Measurements from ENCODE around the gene GPRIN1. TPM values are rescaled to one million over a fixed set of nuclear protein-coding genes. Genes with fewer than 3 reads are reported as not detected.

The GPRIN1 gene
- total RNA-seq, result 7.7 and 8.7 TPM in 2 replicates

DNA sequence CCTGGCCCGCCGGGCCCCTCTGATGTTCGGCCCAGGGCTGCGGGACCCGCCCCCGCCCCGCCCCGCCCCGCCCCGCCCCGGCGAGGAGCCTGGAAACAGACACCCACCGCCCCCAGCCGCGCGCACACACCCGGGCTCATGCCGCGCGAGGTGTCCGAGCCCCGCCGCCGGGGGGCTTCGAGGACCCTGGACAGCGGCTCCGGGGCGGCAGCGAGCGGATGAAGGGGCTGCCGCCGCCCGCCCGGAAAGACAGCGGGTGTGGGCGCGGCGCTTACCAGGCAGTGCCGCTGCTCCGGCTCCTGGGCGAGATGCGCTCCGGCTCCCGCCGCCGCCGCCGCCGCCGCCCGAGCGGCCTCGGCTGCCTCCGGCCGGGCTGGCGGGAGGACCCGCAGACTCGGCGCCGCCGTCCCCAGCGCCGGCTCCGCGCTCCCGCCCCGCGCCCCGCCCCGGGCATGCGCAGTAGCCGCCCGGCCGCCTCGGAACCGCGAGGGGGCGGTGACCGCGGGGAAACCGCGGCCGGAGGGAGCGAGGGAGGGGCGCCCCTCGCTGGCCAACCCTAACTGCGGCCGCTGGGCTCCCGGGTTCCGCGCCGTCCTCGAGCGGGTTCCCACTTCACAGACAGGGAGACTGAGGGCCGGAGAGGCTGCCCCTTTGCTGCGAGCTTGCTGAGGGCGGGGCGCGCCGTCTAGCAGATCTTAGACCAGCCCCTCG lies at the start of gene GPRIN1:
Gene GPRIN1, minus strand, starts transcription at position 433 of the 711 bp plus-strand sequence. CDS start 10,322 bp downstream, outside the sequence.
- DNase-seq, result peak; percentile 71

DNA sequence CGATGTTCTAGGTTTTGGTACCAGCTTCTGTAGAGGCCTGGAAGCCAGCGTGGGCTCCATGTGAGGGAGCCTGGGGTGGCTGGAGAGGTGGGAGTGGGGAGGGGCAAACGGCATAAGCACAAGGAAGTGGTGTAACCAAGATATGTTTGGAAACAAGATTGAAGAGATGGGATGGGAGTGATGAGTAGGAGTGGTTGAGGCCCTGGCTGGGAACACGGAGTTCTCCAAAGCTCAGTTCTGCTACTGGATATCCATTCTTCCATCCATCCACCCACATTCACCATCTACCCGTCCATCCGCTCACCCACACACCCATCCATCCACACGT lies 49.5 kb upstream of the GPRIN1 start:
- DNase-seq, result no peak

DNA sequence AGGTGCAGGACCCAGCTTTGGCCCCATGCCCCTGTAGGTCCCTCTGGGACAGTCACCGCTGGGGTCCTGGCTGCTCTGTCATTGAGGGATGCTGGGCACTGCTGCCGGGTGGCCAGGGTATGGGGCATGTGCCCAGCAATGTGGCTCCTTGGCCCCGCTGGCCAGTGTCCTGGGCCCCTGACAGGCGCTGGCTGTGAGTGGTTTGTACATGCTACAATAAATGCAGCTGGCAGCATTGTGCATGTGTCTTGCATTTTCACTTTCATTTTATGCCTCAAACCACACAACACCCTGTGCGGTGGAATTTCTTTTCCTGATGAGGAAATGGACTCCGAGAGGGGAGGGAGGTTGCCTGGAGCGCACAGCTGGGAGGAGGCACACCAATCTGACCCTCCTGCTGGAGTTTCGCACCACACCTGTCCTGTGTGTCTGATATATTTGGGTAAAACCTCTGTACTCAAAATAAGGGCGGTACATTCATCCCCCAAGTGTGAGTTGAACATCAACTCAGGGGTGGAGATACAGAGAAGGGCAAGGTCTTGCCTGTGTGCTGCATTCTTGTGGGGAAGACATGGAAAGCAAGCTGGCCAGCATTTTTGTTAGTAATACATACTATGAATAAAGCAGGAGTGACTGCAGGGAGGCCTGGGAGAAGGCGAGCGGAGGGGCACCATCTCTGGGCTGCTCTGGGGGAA lies 49.0 kb upstream of the GPRIN1 start:
- DNase-seq, result peak; percentile 33

DNA sequence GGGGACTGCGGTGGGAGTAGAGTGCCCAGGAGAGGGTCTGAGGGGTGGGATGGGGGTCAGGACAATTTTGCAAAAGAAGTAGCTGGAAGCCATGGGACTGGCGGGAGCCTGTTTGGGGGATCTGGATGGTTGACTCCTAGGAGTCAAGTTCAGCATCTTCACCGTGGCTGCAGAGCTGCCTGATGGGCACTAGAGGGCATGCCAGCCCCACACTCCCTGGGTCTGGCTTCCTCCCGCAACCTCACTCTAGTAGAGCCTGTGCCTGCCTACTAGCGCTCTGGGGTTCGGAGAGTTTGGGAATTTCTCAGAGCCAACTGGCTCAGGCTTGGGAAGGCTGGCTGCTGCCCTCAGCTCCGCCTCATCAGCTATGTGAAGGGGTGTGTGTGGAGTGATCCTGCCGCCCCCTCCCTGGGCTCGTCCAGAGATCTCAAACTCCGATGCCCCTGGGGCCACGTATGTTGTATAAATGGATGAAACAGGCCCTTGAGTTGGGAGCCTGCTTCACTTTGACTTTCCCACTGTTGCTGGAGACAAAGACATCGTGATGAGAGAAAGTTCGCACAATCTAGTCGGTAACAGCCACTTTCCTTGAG lies 48.1 kb upstream of the GPRIN1 start:
- DNase-seq, result peak; percentile 80

DNA sequence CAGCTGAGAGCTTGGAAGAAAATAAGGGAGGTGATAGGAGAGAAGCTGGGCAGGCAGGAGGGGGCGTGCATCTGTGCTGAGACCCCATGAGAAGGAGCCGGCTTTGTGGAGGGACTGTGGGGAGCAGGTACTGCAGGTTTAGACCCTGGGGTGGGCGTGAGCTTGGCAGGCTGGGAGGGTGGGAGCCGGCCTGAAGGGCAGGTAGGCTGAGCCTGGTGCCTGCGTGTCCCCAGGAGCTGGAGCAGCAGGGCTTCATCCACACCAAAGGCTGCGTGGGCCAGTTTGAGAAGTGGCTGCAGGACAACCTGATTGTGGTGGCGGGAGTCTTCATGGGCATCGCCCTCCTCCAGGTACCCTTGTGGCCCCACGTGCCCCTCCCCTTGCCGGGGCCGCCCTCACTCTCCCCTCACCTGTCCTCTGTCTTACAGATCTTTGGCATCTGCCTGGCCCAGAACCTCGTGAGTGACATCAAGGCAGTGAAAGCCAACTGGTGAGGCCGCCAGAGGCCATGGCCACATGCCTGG lies 46.6 kb upstream of the GPRIN1 start:
- DNase-seq, result no peak

DNA sequence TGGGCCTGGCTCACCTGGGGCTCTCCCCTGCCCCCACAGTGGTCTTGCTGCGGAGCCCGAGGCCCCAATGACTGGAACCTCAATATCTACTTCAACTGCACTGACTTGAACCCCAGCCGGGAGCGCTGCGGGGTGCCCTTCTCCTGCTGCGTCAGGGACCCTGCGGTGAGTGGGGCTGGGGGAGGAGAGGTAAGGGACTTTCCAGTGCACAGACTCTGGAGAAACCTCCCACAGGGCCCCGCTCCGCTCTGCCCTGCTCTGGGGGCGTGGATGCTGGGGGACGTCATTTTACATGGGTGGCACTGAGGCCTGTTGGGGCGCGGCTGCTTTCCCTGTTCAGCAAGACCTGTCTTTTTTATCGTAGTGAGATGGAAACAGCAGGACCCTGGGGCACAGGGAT lies 44.9 kb upstream of the GPRIN1 start:
- DNase-seq, result no peak

DNA sequence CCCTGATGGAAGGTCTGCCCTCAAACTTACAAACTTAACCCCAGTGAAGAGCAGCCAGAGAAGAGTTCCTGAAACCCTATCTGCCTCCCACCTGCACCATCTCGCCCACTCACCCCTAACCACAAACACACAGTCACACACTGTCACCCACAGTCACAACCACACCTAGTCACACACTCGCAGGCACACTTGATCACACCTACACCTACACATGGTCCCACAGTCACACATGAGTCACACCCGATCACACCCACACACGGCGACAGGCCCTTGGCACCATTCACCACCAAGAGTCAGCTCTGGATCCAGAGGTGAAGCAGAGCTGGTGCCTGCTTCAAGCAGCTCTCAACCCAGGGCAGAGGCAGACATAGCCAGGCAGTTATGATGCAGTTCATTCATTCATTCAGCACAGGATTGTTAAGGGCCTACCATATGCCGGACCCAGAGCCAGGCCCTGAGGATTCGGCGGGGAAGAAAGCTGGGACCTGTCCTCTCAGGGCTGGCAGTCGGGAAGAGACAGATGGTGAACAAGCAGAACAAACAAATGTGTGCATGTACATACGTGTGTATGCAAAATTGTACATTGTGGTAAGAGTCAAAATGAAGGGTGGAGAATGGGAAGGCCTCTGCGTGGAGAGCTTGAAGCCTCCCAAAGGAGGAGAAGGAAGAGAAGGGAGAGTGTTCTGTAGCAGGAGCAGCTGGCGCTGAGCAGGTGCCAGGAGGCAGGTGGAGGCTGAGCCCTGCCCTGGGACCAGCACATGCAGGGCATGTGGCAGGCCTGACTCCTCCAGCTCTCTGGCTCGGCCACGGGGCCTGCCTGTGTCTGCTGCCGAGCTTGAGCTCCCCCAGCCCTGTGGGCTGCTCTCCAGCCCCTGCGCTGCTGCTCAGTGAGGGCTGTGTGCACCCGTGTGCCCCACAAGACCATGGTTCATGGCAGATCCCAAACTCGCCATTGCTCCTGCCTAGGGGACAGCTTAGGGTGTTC lies 43.7 kb upstream of the GPRIN1 start:
- no peak for DNase-seq

DNA sequence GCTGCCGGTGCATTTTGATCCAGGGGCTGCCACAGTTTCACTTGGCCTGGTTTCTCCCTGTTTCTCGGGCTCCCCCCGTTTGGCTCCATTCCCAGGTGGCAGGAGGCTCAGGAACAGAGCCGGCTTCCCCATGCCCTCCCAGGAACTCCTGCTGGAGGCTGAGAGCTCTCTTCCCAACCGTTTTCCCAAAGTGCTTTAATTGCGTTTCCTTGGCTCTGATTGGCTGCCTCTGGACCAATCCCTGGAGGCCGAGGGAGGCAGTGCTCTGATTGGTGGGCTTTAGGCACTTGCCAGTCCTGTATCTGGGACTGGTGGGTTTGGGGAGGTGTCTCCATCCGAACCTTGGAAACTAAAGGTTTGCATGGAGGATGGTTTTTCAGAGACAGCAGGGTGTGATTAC lies 42.2 kb upstream of the GPRIN1 start:
- DNase-seq, result peak; percentile 34

DNA sequence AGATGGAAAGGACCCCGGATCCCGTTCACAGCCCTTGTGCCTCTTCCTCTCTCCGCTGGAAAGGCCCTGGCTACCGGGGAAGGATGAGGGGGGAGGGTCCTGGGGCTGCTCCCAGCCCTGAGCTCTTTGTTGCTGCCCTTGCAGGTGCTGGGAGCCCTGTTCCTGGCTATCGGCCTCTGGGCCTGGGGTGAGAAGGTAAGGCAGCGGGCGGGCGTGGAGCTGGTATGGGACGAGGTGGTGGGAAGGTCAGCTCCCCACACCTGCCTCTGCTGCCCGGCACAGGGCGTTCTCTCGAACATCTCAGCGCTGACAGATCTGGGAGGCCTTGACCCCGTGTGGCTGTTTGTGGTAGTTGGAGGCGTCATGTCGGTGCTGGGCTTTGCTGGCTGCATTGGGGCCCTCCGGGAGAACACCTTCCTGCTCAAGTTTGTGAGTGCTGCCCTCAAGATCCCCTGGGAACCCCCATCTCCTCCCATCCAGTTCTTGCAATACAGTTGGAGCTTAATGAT lies 41.6 kb upstream of the GPRIN1 start:
- DNase-seq, result no peak

DNA sequence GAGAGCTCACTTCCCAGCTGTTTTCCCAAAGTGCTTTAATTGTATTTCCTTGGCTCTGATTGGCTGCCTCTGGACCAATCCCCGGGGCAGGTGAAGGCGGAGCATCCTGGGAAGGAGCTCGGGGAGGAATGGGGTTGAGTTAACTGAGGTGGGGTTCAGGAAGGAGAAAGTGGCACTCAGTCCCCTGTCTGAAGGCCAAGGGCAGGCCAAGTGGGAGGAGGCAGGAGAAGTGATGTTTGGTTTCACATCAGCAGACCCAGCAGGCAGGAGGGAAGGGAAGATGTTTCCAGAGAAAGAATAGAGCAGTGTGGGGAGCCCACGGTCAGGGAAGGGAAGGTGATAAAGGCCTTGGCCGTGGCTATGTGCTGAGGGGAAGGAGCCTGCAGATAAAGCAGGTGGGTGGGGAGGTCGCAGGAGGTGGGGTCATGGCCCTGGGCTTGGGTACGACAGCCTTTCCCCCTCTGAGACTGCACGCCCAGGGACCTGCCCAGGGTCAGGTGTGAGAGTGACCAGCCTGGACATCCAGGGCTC lies 40.5 kb upstream of the GPRIN1 start:
- DNase-seq, result no peak

DNA sequence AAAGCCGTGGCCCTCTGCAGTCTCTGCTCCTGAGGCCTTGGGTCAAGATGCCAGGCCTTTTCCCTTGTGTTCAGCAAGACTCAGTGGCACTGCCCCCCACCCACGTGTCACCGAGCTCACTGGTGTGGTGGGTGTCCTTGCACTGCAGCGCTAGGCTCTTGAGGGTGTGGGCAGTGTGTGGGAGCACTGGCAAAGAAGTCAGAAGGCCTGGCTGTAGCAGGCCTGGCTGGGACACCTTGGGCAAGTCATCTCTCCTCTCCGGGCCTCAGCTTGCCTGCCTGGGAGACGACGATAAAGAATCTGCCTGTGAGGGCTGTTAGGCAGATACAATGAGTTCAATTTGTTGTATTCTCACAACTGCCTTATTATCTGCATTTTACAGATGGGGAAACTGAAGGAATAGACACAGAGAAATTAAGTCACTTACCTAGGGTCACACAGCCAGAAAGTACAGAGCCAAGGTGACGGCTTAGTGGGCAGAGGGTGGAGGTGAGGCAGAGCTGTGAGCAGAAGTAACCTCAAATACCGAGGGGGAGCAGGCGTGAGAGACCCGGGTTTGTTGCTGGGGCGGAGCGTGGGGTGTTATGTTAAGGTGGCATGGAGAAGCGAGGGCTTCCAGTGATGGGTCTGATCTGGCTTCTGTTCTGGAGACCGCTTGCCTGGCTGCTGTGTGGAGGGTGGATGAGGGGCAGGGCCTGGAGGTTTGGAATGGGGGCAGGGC lies 38.7 kb upstream of the GPRIN1 start:
- DNase-seq, result no peak

DNA sequence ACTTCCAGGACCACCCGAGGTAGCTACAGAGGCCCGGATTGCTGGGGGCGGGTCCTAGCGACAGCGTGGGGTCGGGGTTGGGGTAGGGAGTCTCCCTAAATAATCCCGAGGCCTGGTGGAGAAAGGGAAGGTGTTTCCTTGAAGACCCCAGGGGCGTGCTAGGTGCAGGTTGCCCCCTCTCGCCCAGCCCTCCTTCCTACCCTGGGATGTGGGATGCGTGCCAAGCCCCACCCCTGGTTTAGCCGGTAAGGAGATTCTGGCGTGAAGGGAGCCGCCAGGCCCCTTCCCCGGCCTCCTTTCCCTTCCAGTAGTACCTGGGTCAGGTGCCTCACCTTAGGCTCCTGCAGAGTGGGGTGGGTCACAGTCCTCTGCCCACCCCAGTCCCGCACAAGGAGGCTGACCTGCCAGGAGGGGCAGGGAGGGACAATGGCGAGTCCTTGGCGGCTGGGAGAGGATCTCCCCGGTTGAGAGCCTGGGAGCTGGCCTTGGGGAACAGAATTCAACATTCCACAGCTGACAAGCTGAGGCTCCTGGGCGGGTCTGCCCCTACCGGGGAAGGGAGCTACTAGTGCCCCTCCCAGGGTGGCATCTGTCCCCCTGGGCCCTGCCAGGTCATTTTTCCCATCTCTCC lies 38.0 kb upstream of the GPRIN1 start:
- DNase-seq, result peak; percentile 52

DNA sequence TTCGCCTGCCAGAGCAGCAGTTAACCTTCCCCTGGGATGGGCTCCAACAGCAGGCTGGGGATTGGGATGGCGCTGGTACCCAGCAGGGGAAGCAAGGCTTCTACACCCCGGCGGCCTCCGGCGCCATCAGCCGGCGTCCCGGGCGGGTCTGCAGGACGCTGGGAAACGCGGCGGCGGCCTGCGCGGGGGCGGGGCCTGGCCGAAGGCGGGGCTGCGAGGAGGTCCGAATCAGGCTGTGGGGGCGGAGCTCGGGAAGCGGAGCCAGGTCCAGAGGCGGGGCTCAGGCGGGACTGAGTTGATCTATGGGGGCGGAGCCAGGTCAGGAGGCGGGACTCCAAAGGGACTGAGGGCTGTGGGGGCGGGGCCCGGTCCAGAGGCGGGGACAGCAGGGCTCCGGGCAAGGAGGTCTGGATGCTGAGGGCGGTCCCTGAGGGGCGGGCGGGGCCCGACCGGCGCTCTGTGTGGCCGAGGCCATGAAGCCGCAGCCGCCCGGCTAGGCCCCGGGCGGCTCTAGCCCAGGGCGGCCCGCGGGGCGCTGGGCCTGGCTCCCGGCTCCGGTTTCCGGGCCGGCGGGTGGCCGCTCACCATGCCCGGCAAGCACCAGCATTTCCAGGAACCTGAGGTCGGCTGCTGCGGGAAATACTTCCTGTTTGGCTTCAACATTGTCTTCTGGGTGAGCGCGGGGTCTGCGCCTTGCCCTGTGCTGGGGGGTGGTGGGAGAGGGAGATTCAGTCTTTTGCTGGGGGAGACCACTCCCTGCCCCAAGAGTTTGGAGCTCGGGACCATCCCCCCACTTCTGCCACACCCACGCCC lies 37.3 kb upstream of the GPRIN1 start, which contains the start of gene TSPAN17:
Gene TSPAN17, plus strand, starts transcription at position 455 of the 813 bp plus-strand sequence. Its CDS starts 132 bp downstream, at position 587.
- peak; percentile 99 for DNase-seq

DNA sequence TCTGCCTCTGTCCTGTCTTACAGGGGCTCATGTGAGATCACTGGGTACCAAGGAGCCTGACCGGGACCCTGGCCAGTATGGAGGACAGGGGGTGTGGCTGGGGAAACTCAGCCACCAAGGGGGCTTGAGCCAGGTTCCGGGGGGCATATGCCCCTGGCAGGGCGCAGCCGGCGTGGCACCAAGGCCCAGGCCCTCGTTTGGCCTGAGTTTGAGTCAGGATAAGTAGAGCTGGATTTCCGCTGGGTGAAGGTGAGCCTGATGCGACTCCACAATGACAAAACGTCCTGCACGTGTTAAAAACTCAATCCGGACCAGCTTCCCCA lies 36.7 kb upstream of the GPRIN1 start:
- DNase-seq, result no peak

DNA sequence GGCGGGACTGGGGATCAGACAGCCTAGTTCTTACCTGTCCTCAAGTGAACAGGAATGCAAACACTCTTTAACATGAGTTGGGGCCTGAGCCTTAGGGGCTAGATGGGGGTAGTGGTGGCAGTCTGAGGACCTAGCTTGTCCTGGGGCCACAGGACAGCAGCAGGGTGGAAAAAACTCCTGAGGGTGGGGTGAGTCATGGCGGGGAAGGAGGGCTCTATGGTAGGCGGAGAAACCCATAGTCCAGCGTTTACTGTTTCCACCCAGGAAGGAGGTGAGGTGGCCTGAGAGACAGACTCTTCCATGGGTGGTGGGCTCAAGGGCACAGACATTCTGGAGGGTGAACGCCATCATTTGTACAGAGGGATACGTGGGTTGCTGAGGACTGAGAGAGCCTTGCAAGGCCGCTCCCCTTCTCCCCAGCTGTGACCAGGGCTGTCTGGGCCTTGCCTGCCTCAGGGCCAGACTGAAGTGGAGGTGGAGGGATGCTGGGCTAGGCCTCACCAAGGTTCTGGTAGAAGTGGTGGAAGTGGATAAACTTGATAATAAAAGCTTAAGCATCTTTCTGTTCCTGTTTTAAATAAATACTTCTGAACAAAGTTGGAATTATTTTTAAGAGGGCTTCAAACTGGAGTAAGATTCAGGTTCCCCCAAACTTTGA lies 36.2 kb upstream of the GPRIN1 start:
- DNase-seq, result no peak

DNA sequence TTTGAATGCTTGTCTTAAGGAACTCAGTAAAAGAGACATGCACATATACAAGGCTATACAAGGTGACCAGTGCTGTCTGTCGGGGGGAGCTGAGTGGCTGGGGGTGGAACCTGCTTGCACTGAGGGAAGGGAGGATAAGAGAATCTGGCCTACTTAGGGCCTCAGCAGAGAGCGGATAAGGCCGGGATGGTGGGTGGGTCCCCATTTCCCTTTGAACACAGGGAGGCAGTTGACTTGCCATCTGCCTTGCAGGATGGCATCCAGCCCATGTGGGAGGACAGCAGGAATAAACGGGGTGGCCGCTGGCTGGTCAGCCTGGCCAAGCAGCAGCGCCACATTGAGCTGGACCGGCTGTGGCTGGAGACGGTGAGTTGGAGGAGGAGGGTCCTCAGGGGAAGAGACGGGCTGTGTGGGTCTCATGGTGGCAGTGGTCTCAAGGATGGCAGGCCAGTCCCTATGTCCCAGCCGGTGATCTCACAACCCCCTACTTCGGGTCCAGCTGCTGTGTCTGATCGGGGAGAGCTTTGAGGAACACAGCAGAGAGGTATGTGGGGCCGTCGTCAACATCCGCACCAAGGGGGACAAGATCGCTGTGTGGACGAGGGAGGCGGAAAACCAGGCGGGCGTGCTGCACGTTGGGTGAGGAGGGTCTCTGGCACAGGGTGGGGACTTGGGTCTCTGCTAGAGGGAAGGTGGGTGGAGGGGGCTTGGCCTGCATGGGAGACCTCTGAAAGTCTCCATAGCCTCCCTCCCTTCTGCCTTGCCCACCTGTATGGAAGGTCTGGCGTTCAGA lies 35.1 kb upstream of the GPRIN1 start:
- DNase-seq, result no peak

DNA sequence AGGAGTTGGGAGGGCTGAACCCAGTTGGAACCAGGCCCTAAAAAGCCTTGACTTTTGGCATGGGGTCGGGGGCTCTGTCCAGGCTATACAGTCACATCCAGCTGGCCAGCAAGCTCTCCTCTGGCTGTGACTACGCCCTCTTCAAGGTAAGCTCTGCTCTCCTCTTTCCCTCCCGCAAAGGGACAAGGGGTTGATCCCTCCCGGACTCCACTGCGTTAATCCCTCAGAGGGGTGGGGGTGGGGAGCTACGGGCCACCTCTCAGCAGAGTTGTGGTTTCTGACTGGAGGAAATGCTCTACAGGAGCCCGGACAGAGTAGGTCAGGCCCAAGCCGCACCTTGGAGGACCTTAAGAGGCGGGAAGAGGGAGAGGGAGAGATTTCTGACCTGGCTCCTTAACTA lies 34.3 kb upstream of the GPRIN1 start:
- DNase-seq, result no peak

DNA sequence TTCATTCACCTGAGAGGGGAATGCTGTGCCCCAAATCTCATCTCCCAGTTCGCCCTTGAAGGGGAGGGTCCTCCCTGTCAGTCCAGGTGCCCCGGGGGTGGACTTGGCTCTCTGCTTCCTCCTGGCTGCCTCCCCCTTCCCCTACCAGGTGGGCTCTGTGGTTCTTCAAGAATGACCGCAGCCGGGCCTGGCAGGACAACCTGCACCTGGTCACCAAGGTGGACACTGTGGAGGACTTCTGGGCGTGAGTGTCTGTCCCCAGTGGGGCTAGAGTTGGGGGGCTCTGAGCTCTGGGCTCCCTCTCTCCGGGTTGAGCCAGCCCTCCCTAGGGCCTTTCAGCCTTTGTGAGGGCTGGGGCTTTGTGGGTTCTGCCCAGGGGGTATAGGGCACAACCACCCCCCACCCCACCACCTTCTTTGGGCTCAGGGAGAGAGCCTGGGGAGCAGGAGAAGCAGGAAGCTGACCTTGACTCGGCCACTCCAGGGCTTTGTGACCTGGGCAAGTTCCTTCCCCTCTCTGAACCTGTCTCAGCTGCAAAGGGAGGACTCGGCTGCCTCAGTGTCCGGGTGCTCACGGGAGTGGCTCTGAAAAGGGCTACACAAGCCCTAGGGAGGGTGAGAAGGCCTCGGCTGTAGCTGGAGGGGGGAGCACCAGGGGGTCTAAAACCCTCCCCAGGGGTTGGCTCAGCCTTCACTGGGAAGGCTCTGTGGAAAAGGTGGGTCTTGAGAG lies 33.7 kb upstream of the GPRIN1 start:
- no peak for DNase-seq

Measured in dermis blood vessel endothelial cell (primary cell).